ENCODE results near the gene LILRB5.

- TF ChIP-seq EZH2 (IDR thresholded peaks at IDR 0.05; ENCODE audit: borderline replicate concordance, insufficient read depth, low read depth, low read length, poor library complexity, severe bottlenecking) (no peak), CTCF (IDR thresholded peaks at IDR 0.05) (no peak)
Measured at GRCh38 chr19:54206831-54207177, 50.3 kb downstream of the LILRB5 start.

All from B cell (primary cell).